ENCODE measurements around the gene RHOA.
"Not testable (repeated sequence)": the region's sequence is repeated elsewhere in the genome, so short reads cannot be mapped to it uniquely, and the experiment has no call there.

Gene RHOA

DNA sequence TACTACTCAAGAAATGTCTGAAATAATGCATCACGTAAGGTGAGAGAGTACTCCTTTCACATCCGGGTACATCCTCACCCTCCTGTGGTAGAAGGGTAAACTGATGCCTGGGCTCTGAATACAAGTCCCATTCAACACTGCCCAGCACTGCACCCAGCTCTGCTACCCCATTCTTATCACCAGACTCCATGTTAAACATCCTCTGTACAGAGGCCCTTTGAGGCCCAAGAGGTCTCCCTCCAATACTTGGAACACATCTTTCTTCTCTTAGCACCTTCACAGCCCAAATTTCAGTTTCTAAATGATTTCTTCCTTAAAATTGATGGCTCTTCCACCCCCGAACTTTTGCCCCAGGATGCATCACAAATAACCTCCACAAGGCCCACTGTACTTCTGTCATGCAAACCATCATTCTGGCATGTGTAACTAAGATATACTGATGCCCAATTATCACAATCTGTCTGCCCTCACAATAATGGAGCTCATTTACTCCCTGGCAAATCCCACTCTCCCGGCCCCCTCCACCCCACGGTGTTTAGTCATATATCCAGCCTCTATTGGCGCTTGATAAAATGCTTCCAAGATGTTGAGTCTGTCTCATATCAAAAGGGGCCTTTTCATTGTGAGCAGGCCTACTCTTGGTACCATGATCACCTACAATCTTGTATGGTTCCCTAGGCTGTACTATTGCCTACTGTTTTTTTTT lies 41.0 kb downstream of the RHOA start:
- DNase-seq (ENCODE audit: low read depth in 2 of 2, low spot score in 1 of 2) = no peak

DNA sequence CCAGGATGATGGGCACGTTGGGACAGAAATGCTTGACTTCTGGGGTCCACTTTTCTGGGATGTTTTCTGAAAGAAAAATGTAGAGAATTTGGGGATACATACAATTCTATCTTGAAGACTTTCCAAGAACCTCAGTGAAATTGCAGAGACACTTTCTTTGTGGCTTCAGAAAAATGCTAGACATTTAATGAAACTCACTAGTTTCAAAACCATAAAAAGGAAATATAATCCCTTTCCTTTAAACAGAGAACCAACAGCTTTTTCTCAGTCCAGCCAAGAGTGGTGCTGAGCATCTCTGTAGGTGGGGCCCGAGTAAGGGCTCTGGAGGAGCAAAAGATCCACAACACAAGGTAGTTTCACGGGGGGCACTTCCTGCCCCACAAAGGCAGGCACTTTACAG lies 49.2 kb downstream of the RHOA start:
- no peak for DNase-seq (ENCODE audit: low read depth in 2 of 2, low spot score in 1 of 2)

DNA sequence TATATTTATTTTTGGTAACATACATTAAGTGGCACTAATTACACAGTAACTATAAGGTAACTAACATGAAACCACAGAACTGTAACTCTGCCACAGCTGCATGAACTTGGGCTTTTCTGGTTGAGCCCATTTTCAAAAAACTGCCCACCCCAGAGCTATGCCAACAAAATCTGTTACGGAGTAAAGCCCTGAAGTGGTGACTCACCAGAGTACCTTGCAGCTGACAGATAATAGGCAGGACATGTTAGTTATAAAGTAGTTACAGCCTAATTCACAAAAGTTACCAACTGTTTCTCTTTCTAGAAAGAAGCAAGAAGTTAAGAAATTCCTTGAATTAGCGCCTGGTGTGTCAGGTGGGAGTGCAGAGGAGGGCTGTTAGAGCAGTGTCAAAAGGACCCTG lies 52.2 kb downstream of the RHOA start:
- DNase-seq (ENCODE audit: low read depth in 2 of 2, low spot score in 1 of 2) = no peak

- DNase-seq (ENCODE audit: low read depth in 2 of 2, low spot score in 1 of 2) = no peak
Observed at GRCh38 chr3:49358884-49359225, 52.9 kb downstream of the RHOA start.

DNA sequence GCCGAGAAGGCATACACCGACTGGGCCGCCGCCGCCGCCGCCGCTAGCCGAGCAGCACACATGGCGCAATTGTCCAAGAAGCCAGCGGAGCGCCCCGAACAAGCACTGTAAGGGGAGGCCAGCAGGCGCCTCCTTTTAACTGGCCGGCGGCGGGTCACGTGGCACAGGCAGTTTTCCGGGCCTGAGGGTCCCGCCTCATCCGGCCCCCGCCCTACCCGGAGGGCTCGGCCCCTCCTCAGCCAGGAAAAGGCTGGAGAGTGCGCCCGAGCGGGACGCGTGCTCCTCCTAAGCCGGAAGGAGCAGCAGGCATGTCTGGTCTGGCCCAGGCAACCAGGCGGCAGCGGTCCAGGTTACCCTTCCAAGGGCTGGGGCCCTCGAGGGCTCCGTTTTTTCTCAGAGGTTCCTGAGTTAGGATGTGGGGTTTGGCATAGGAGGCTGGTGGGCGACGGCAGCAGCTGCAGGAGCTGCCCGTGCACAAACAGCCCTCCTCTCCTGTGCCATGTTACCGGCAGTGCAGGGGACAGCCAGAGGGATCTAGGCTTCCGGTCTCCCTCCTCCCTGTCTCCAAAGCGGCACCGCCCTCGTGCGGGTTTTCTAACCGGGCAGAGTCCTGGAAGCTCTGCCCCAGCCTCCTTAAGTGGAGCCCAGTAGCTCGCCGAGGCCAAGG lies 53.4 kb downstream of the RHOA start, which contains the start of gene GPX1:
TSS of gene GPX1 (minus strand) at position 137 of the 667 bp plus-strand sequence. CDS start at position 62, 75 bp downstream.
- DNase-seq (ENCODE audit: low read depth in 2 of 2, low spot score in 1 of 2) = peak in 1 of 2 donors; percentile 51

GRCh38 chr3:49357443-49358216 lies 54.1 kb downstream of the RHOA start:
- DNase-seq (ENCODE audit: low read depth in 2 of 2, low spot score in 1 of 2) = peak in 1 of 2 donors; percentile 24

DNA sequence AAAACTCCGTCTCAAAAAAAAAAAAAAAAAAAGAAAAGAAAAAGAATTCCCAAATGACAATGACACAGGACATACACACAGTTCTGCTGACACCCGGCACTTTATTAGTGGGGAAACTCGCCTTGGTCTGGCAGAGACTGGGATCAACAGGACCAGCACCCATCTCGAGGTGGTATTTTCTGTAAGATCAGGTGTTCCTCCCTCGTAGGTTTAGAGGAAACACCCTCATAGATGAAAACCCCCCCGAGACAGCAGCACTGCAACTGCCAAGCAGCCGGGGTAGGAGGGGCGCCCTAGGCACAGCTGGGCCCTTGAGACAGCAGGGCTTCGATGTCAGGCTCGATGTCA lies 54.7 kb downstream of the RHOA start:
- not testable (repeated sequence) for DNase-seq (ENCODE audit: low read depth in 2 of 2, low spot score in 1 of 2)

DNA sequence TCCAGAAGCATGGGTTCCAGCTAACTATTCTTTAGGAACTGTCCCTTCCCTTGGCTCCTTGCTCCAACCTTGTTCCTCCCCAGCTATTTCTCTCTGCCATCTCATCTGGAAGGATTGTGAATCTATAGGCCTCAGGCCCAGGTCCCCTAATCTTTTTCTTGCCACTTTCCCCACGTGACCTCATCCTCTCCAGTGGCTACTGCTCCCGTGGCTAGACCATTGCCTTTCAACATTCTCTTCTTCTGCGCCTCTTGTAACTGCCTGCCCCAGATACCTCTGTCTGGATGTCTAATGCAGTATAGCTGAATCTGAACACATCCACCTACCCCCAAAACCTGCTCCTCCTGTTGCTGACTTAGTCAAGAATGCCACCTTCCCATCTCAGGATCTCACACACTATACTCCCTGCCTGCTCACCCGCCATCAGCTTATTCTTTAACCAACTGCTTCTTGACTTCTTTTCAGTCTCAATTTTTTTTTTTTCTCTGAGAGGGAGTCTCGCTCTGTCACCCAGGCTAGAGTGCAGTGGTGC lies 58.8 kb downstream of the RHOA start:
- DNase-seq (ENCODE audit: low read depth in 2 of 2, low spot score in 1 of 2) = no peak

DNA sequence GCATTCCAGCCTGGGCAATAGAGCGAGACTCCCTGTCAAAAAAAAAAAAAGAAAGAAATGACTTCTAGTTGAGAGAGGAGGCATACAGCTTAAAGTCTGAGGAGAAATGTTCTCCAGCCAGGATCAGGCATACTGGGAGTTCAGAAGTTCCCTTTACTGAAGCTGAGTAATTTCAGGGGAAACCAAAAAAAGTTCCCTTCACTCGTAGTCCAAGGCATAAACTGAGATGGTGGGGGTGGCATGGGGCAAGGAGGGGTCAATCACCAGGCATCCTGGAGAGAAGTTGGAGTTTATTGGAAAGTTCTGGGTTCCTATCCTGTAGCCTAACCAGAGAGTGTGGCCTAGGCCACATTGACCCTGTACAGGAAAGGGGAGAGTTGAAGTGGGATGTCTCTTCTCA lies 59.5 kb downstream of the RHOA start:
- no peak for DNase-seq (ENCODE audit: low read depth in 2 of 2, low spot score in 1 of 2)

GRCh38 chr3:49351521-49352011 lies 60.2 kb downstream of the RHOA start:
- no peak for DNase-seq (ENCODE audit: low read depth in 2 of 2, low spot score in 1 of 2)

DNA sequence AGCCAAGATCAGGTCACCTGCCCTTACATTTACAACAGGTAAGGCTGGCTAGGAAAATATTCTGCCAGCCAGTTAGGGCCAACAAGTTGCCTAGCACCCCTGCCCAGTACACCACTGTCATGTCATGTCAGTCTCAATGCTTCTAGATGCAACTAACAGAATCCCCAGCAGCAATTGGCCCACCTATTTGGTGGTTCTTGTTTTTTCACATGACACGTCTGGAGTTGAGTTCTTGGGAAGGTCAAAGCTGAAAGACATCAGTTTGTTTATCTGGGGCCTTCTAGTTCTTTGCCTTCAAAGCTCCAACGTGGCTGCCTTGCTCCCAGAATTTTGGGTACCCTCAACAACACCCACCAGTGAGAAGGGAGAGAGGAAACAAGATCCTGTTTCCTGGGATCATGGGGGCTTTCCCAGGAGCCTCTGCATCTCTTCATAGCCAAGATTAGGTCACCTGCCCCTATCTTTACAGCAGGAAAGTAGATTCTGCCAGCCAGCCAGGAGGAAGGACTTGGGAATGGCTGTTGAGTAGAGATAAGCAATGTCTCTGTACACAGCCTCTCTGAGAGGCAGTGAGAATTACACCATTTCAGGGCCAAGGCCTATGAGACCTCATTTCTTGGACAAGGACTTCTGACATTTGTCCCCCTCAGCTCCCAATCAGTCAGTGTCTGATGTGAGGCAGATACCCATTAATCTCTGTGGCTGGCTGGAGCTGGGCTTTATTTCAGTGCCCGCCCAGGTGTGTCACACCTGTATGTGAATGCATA lies 62.2 kb downstream of the RHOA start:
- no peak for DNase-seq (ENCODE audit: low read depth in 2 of 2, low spot score in 1 of 2)

GRCh38 chr3:49348361-49348760 lies 63.4 kb downstream of the RHOA start:
- not testable (repeated sequence) for DNase-seq (ENCODE audit: low read depth in 2 of 2, low spot score in 1 of 2)

DNA sequence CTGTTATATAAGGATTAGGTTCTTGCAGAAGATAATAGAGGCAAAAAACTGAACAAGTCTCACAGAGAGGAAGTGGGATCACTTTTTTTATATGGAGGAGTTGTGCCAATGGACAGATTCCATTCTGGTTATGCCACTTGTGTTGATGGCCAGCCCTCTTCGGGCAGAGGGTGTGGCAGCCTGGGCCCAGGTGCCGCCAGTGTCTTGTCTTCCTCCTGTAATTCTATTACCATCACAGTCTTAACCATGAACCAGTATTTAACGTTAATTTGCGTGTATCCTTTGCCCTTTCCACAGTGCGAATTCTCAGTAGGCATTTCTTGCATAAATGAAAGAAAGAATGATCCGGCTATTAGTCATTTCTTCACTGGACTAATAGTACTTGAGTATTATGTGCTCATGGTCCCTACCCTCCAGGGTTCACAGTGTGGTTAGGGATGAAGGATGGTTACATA lies 65.0 kb downstream of the RHOA start:
- DNase-seq (ENCODE audit: low read depth in 2 of 2, low spot score in 1 of 2) = no peak

GRCh38 chr3:49343163-49343562 lies 68.6 kb downstream of the RHOA start:
- DNase-seq (ENCODE audit: low read depth in 2 of 2, low spot score in 1 of 2) = no peak

GRCh38 chr3:49341996-49342395 lies 69.8 kb downstream of the RHOA start:
- DNase-seq (ENCODE audit: low read depth in 2 of 2, low spot score in 1 of 2) = no peak

- peak; percentile 76 to 92 for DNase-seq (ENCODE audit: low read depth in 2 of 2, low spot score in 1 of 2)
Observed at GRCh38 chr3:49339941-49340800, 71.6 kb downstream of the RHOA start, which contains the start of gene USP4. Gene USP4, minus strand, starts transcription at chr3:49340053. Its CDS starts 29 bp downstream, at chr3:49340024.

DNA sequence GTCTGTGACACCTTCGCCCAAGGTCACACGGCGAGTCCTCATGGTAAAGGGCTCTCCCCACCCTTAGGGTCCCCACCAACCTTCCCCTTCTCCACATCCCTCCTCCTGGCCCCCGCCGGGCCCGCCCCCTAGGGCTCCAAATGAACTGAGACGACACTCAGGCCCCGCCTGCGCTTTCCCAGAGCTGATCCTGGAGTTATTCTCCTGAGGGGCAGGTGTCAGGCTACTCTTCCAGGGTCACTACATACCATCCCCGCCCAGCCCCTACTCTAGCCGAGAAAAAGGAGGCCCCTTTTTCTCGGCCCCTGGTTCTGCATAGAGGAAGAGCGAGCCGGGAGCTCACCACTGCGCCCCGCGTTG lies 72.2 kb downstream of the RHOA start:
- DNase-seq (ENCODE audit: low read depth in 2 of 2, low spot score in 1 of 2) = no peak

DNA sequence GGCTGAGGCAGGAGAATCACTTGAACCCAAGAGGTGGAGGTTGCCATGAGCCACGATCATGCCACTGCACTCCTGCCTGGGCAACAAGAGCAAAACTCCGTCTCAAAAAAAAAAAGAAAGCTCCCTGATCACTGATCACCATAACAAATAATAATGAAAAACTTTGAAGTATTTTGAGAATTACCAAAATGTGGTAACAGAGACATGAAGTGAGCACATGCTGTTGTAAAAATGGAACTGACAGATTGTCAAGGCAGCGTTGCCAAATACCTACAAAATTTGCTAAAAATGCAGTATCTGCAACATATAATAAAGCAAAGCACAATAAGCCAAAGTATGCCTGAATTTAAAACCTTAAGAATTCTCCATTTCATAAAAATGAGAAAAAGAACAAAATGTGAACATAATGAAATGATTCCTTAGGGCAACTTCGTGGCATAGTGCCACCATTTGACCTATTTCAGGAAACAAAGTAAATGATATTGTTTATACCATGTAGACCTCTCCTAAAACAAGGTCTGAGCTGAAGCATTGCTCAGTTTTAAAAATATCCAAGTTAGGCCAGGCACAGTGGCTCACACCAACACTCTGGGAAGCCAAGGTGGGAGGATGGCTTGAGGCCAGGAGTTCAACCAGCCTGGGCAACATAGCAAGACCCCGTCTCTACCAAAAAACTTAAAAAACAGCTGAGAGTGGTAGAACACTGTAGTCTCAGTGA lies 77.7 kb downstream of the RHOA start:
- no peak for DNase-seq (ENCODE audit: low read depth in 2 of 2, low spot score in 1 of 2)

DNA sequence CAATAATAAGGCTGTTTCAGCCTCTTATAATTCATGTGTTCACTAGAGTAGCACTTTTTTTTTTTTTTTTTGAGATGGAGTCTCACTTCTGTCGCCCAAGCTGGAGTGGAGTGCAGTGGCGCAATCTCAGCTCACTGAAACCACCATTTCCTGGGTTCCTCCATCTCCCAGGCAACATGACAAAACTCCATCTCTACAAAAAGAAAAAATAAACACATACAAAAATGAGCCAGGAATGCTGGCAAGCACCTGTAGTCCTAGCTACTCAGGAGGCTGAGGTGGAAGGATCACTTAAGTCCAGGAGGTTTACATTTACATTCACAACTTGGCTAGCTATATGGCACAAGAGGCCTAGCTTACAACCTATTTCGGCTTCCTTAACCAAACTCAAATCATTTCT lies 78.7 kb downstream of the RHOA start:
- DNase-seq (ENCODE audit: low read depth in 2 of 2, low spot score in 1 of 2) = no peak
